GM12878 (cell line): ENCODE results near the gene VWA8. TPM values are rescaled to one million over a fixed set of nuclear protein-coding genes. Genes with fewer than 3 reads are reported as not detected.
"Not testable (repeated sequence)": the region's sequence is repeated elsewhere in the genome, so short reads cannot be mapped to it uniquely, and the experiment has no call there.

Experiments
- ATAC-seq: fragments of 200-7000 bp; cut with Tn5 transposase; 3 replicates; pipeline ENCODE4 v1.9.1; 2020; ENCODE audit warnings: mild to moderate bottlenecking, moderate library complexity
- BruUV-seq: library from RNA; stranded (reverse); fragments of 400-500 nt; replicated peaks from 2 replicates; lab custom pipeline; 2021; lab: Mats Ljungman, UMichigan
- CTCF ChIA-PET: fragments of 300-600 bp; sonication (Branson Sonifier 250); formaldehyde crosslinking; extraction: SDS; loops from one replicate; lab custom pipeline; 2021; ENCODE audit warnings: inconsistent platforms; lab: Yijun Ruan, JAX
- POLR2A ChIA-PET: fragments of 350-600 bp; formaldehyde crosslinking; extraction: SDS; loops from one replicate; lab custom pipeline; 2021; ENCODE audit warnings: inconsistent platforms; lab: Charles Lee
- RAD21 ChIA-PET: fragments of 300-600 bp; sonication (Branson Sonifier 250); formaldehyde crosslinking; loops from one replicate; lab custom pipeline; 2023; ENCODE audit warnings: antibody characterized with exemption; ENCODE audit not compliant: unreplicated experiment; lab: Charles Lee
- SMC1A ChIA-PET: fragments of 300-600 bp; sonication (Branson Sonifier 250); formaldehyde crosslinking; loops from one replicate; lab custom pipeline; 2023; ENCODE audit not compliant: unreplicated experiment, uncharacterized antibody; lab: Charles Lee
- DNase-seq: peaks from one replicate; pipeline ENCODE4 v3.0.0-alpha.2; 2011; ENCODE audit warnings: low read depth, low spot score
- FAIRE-seq: peaks from 3 replicates; lab custom pipeline; 2011; peaks lifted over from hg19 to GRCh38; lab: Jason Lieb, UNC
- H2AFZ ChIP-seq: 2 replicates; pipeline ENCODE4 v1.6.0; 2011; ENCODE audit warnings: low read depth, low read length, control low read depth; ENCODE audit not compliant: control insufficient read depth
- H3K27ac ChIP-seq: 2 replicates; pipeline ENCODE4 v1.5.1; 2011; ENCODE audit warnings: control low read depth; ENCODE audit not compliant: control insufficient read depth, insufficient read depth
- H3K27me3 ChIP-seq, 2 experiments: replicated peaks in 1 of 2; 2 replicates each; pipeline versions ENCODE4 v1.6.0 to v1.6.1; 2011; ENCODE audit warnings: low read length in 1 of 2; ENCODE audit not compliant: control insufficient read depth in 2 of 2, insufficient read depth in 2 of 2
- H3K36me3 ChIP-seq, 2 experiments: 2 replicates each; pipeline ENCODE4 v1.5.1; 2011; ENCODE audit warnings: low read length in 1 of 2; ENCODE audit not compliant: control insufficient read depth in 2 of 2, insufficient read depth in 2 of 2
- H3K4me1 ChIP-seq: 2 replicates; pipeline ENCODE4 v1.6.1; 2011; ENCODE audit warnings: mild to moderate bottlenecking, low read length, moderate library complexity, mixed read lengths; ENCODE audit not compliant: control insufficient read depth, insufficient read depth
- H3K4me2 ChIP-seq: 2 replicates; pipeline ENCODE4 v1.6.0; 2011; ENCODE audit warnings: control low read depth; ENCODE audit not compliant: control insufficient read depth, insufficient read depth
- H3K4me3 ChIP-seq: fragments of 200-600 bp; sonication (generic); 2 replicates; pipeline ENCODE4 v1.5.1; 2016
- H3K79me2 ChIP-seq: 2 replicates; pipeline ENCODE4 v1.6.0; 2011; ENCODE audit warnings: low read length; ENCODE audit not compliant: control insufficient read depth, insufficient read depth
- H3K9ac ChIP-seq: 2 replicates; pipeline ENCODE4 v1.8.0; 2011; ENCODE audit warnings: low read length, control low read depth, mixed read lengths; ENCODE audit not compliant: control insufficient read depth, insufficient read depth
- H3K9me3 ChIP-seq: replicated peaks from 3 replicates; pipeline ENCODE4 v1.5.1; 2011; ENCODE audit warnings: mild to moderate bottlenecking, low read length; ENCODE audit not compliant: control insufficient read depth, insufficient read depth
- H4K20me1 ChIP-seq: 2 replicates; pipeline ENCODE4 v1.6.0; 2011; ENCODE audit not compliant: control insufficient read depth, insufficient read depth
- BHLHE40 ChIP-seq, 2 experiments: fragments of 450-650 bp in 1 of 2; IDR thresholded peaks; 2 replicates each; pipeline ENCODE4 v1.6.1; 2011 to 2017; ENCODE audit warnings: low read depth in 2 of 2, borderline replicate concordance in 1 of 2, improper control_type of control experiment in 1 of 2, low read length in 1 of 2, mild to moderate bottlenecking in 1 of 2
- CREM ChIP-seq: IDR thresholded peaks from 2 replicates; pipeline ENCODE4 v1.6.1; 2014; ENCODE audit warnings: antibody characterized with exemption, low read depth
- EZH2 ChIP-seq: IDR thresholded peaks from 2 replicates; pipeline ENCODE4 v1.6.1; 2012; ENCODE audit warnings: low read depth, mild to moderate bottlenecking, control low read depth, inconsistent platforms, low read length, borderline replicate concordance; ENCODE audit not compliant: control insufficient read depth
- HSF1 ChIP-seq: fragments of 150-350 bp; IDR thresholded peaks from 2 replicates; pipeline ENCODE4 v1.6.1; 2014; ENCODE audit warnings: mild to moderate bottlenecking, low read depth, low read length
- NFYB ChIP-seq: IDR thresholded peaks from 2 replicates; pipeline ENCODE4 v1.6.1; 2011; ENCODE audit warnings: low read depth, mild to moderate bottlenecking, low read length, improper control_type of control experiment, moderate library complexity; ENCODE audit not compliant: insufficient read depth
- NR2F1 ChIP-seq: fragments of 450-650 bp; conservative IDR thresholded peaks from 2 replicates; pipeline ENCODE4 v1.6.1; 2017; ENCODE audit warnings: mild to moderate bottlenecking
- PBX3 ChIP-seq: IDR thresholded peaks from 2 replicates; pipeline ENCODE4 v1.6.1; 2011; ENCODE audit warnings: mild to moderate bottlenecking, low read depth, low read length, moderate library complexity; ENCODE audit not compliant: insufficient replicate concordance
- RUNX3 ChIP-seq: IDR thresholded peaks from 2 replicates; pipeline ENCODE4 v1.6.1; 2012; ENCODE audit warnings: low read length, inconsistent platforms
- TARDBP ChIP-seq: IDR thresholded peaks from 2 replicates; pipeline ENCODE4 v1.6.1; 2016; ENCODE audit warnings: borderline replicate concordance
- WGBS: methylation state at CpG from one replicate; pipeline ENCODE4 v1.1.6; 2016; ENCODE audit warnings: low lambda C conversion rate; ENCODE audit not compliant: insufficient replicate concordance, insufficient coverage; ENCODE audit errors: missing lambda C conversion rate; 5-methylcytosine and 5-hydroxymethylcytosine counted together
- in situ Hi-C: fragments of 300-500 bp; cut with MboI; formaldehyde crosslinking; loops from 9 replicates; pipeline ENCODE4 v1.14.3; 2018; ENCODE audit warnings: mixed read lengths
- intact Hi-C: fragments of 100-400 bp; cut with micrococcal nuclease; formaldehyde crosslinking; loops from one replicate; pipeline ENCODE4 v1.14.2; 2022; ENCODE audit not compliant: unreplicated experiment
- polyA plus RNA-seq, 11 experiments: library from polyadenylated mRNA; depleted of rRNA in 4 of 11; unstranded in 6 of 11; stranded (reverse) in 5 of 11; fragments of >200 nt; fragmentation: Nextera tagmentation in 4 of 11; fragmentation: Illumina TruSeq in 1 of 11; extraction: Ambion mirVana in 4 of 11; extraction: Trizol in 1 of 11; gene quantifications; 1 replicate in 1 of 11; 2 replicates in 10 of 11; pipeline versions ENCODE4 v1.2.1 to v1.2.3, GENCODE V29; 2011 to 2016; ENCODE audit warnings: inconsistent platforms in 2 of 11, missing spikeins in 2 of 11, low read depth in 1 of 11
- total RNA-seq, 4 experiments: library from RNA; depleted of rRNA in 3 of 4; stranded (reverse); fragments of >200 nt in 3 of 4; fragmentation: Illumina TruSeq in 1 of 4; extraction: Trizol in 1 of 4; gene quantifications; 2 replicates each; pipeline versions ENCODE4 v1.2.1 to v1.2.3, GENCODE V29; 2013 to 2021

The VWA8 gene
- total and polyA plus RNA-seq, 10 of the 15 experiments (the other 5 are each of a cell fraction or from before 2014, with no cell fraction given): 3.0 to 21.8 (median 13.5) TPM

GRCh38 chr13:41746259-41746658, 214.7 kb downstream of the VWA8 start (continued):
- no peak for TF ChIP-seq NR2F1
- no peak for TF ChIP-seq NFYB
- no peak for TF ChIP-seq PBX3
- TF ChIP-seq EZH2: no peak
- no peak for TF ChIP-seq BHLHE40 (IDR thresholded peaks at IDR 0.05; ENCODE audit: borderline replicate concordance in 1 of 2, low read depth in 2 of 2, low read length in 1 of 2)
- TF ChIP-seq RUNX3: no peak
- no peak for TF ChIP-seq TARDBP
- TF ChIP-seq CREM: no peak
- TF ChIP-seq HSF1: no peak

GRCh38 chr13:41745496-41745895, 215.4 kb downstream of the VWA8 start:
- POLR2A ChIA-PET, intact Hi-C loops: not testable (repeated sequence)

More at GRCh38 chr13:41745496-41745895, 215.4 kb downstream of the VWA8 start:
- H3K9ac ChIP-seq, H3K79me2 ChIP-seq, BruUV-seq, H3K27me3 ChIP-seq, H3K4me3 ChIP-seq, DNase-seq, ATAC-seq, H3K27ac ChIP-seq, H3K4me2 ChIP-seq, FAIRE-seq, H2AFZ ChIP-seq, SMC1A ChIA-PET, RAD21 ChIA-PET, H4K20me1 ChIP-seq, in situ Hi-C loops, CTCF ChIA-PET, H3K4me1 ChIP-seq, H3K9me3 ChIP-seq, H3K36me3 ChIP-seq: not testable (repeated sequence)
- 97% methylated on average over 3 of the region's 3 CpGs for WGBS
